Mesodermal cell (in vitro differentiated cells): ENCODE data around the gene TEFM.
"Not testable (repeated sequence)": the region's sequence is repeated elsewhere in the genome, so short reads cannot be mapped to it uniquely, and the experiment has no call there.

ENCODE experiments used
- H3K27ac ChIP-seq: 2 replicates; pipeline ENCODE4 v1.7.0; 2013; ENCODE audit warnings: mild to moderate bottlenecking, low read depth, low read length, moderate library complexity; ENCODE audit not compliant: severe bottlenecking
- H3K36me3 ChIP-seq: 2 replicates; pipeline ENCODE4 v1.7.1; 2013; ENCODE audit warnings: mild to moderate bottlenecking, low read length, moderate library complexity; ENCODE audit not compliant: control insufficient read depth, insufficient read depth
- H3K4me1 ChIP-seq: one replicate; pipeline ENCODE4 v1.7.1; 2013; ENCODE audit warnings: mild to moderate bottlenecking, low read length; ENCODE audit not compliant: insufficient read depth, control insufficient read depth, poor library complexity, severe bottlenecking
- H3K4me3 ChIP-seq: 2 replicates; pipeline ENCODE4 v1.7.0; 2013; ENCODE audit warnings: low read length, control low read depth, mild to moderate bottlenecking; ENCODE audit not compliant: insufficient read depth, poor library complexity, severe bottlenecking; ENCODE audit errors: extremely low read depth
- H3K9me3 ChIP-seq: 2 replicates; pipeline ENCODE4 v1.7.1; 2013; ENCODE audit warnings: mild to moderate bottlenecking, low read length, moderate library complexity; ENCODE audit not compliant: control insufficient read depth
- WGBS, 2 experiments: methylation state at CpG; one replicate each; pipeline ENCODE4 v1.1.5; 2013; ENCODE audit warnings: missing lambda C conversion rate in 2 of 2; ENCODE audit not compliant: insufficient coverage in 2 of 2; 5-methylcytosine and 5-hydroxymethylcytosine counted together

TEFM gene

DNA sequence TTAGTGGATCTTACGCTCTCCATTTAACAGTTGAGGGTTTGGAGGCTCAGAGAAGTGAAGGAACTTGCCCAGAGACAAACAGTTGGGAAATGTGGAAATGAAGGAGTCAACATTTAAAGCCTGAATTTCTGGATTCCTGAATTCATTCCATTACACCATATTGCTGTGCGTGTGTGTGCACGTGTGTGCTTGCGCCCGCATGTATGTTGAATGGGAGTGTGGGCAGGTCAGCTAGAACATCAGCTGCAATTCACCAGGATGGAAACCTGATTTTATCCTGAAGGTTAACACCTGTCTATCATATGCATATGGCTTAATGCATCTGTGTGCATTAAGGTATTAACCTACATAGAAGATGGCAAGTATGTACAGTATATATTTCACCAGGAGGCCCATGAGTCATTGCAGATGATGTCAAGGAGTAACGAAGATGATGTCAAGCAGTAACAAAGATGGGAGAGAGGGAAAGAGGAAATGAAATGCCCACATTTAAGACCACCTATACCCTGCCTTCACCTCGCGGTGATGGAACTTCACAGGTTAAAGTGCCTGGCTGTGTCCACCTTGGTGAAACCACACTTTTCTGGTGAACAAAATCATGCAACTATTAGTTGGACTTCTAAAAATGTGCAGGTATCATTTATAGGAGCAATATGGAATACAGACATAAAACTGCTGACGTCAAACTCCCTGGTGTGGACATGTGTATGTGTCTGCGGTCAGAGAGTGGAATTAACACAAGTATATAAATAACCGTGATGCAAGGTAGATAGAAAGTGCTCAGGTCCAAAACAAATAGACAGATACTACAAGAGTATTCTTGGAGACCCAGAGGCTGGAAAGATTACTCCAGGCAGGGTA, 14.9 kb upstream of the TEFM start:
- peaks cover 3% of the 10 kb centered on the region for H3K4me1 ChIP-seq
- H3K27ac ChIP-seq: no peak overlapping the region
- 91% methylated on average over 5 to 10 of the region's 11 CpGs for WGBS, 2 experiments
- H3K4me3 ChIP-seq: no peak overlapping the region
- no peaks in the 10 kb centered on the region for H3K9me3 ChIP-seq
- H3K36me3 ChIP-seq: no peaks in the 10 kb centered on the region

DNA sequence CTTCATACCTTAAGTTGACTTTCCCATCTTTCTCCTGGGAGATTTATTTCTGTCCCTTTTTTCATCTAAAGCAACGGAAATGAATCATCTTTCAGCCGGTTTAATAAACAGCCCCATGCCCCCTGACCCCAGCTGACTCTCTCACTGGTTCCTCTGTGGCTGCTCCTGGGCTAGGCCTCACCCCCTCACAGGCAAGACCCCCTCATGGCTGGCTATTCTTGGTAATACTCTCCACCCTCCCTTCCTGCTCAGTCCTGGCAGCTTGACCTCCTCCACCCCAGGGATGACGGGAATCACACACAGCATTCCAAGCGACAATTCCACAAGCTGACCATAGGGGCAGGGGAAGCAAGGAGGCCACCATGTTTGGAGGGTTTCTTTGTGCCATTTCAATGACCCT, 14.2 kb upstream of the TEFM start:
- 78 to 93% methylated on average over 2 to 3 of the region's 4 CpGs for WGBS, 2 experiments
- no peaks in the 10 kb centered on the region for H3K36me3 ChIP-seq
- H3K27ac ChIP-seq: no peak overlapping the region
- H3K4me1 ChIP-seq: peaks cover 3% of the 10 kb centered on the region
- no peak overlapping the region for H3K4me3 ChIP-seq
- H3K9me3 ChIP-seq: no peaks in the 10 kb centered on the region

DNA sequence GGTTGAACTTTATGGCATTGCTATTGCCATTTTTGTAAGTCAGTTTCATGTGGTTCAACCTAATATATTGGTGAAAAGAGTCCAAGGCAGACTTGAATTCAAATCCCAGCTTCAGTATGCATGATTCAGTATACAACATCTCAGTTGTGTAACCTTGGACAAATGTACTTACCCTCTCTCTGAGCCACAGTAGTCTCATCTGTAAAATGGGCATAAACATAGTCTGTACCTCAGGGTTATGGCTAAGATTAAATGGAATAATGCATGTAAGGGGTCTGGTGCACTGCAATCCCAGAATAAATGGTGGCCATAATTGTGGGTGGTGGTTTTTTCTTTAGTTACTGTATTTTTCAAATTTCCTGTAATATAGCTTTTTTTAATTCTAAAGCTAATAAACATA, 11.0 kb upstream of the TEFM start:
- H3K4me1 ChIP-seq: peaks cover 2% of the 10 kb centered on the region
- no peaks in the 10 kb centered on the region for H3K36me3 ChIP-seq
- no peaks in the 10 kb centered on the region for H3K9me3 ChIP-seq
- H3K27ac ChIP-seq: no peak overlapping the region
- H3K4me3 ChIP-seq: no peak overlapping the region

DNA sequence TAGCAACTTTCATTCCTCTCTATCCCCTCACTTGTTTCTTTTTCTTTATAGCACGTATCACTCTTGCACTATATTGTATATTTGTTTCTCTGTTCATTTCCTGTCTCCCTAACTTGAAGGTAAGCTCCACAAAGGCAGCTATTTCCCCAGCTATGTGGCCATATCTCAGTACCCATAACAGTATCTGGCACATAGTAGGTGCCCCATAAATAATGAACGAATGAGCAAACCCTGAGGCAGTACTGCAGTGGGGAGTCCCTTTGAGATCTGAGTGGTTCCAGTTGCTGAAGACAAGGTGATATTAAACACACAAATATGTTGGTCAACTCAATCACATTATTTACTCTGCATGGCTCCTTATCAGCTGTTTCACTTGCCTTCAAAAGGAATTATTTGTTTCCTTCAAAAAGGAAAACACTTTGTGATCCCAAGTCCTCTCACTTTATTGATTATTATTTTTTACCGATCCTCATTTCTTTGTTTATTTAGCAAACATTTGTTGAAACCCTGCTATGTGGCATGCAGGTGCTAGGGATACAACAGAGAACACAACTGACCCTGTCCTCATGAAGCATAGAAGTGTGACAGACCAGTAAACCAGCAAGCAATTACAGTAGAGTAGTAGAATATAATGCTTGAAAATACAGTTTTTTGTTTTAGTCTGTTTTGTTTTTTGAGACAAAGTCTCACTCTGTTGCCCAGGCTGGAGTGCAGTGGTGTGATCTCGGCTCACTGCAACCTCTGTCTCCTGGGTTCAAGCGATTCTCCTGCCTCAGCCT, 10.0 kb upstream of the TEFM start:
- Histone ChIP-seq H3K9me3 (no peaks in the 10 kb centered on the region), H3K27ac (no peak overlapping the region), H3K4me3 (no peak overlapping the region), H3K36me3 (no peaks in the 10 kb centered on the region), H3K4me1 (no peaks in the 10 kb centered on the region)
- 72 to 86% methylated on average over 1 to 3 of the region's 5 CpGs for WGBS, 2 experiments

DNA sequence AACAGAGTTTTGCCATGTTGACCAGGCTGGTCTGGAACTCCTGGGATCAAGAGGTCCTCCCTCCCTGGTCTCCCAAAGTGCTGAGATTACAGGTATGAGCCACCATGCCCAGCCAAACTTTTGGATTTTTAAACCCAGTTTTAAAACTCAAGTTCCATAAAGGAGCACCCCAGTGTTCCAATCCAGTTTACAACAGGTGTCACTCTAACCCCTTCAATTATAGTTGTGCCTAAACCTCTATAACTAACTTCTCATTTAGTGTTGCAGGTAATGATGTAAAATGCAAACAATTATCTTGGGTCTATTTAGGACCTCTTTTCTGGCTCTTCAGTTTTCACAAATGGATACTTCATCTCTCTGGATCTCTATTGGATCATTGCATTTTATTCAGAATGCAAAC, 7.9 kb upstream of the TEFM start:
- H3K36me3 ChIP-seq: no peaks in the 10 kb centered on the region
- no peaks in the 10 kb centered on the region for H3K9me3 ChIP-seq
- H3K27ac ChIP-seq: no peak overlapping the region
- H3K4me3 ChIP-seq: no peak overlapping the region
- H3K4me1 ChIP-seq: no peaks in the 10 kb centered on the region

DNA sequence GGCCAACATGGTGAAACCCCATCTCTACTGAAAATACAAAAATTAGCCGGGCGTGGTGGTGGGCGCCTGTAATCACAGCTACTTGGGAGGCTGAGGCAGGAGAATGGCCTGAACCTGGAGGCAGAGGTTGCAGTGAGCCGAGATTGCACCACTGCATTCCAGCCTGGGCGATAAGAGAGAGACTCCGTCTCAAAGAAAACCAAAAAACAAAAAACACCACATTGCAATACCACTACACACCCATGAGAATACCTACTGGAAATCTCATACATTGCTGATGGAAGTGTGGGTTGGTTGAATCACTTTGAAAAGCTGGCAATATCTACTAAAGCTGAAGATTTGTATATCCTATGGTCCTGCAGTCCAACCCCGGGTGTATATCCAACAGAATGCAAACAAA, 4.1 kb upstream of the TEFM start:
- WGBS, 2 experiments: 90 to 97% methylated on average over 3 to 4 of the region's 7 CpGs
- not testable (repeated sequence) for H3K27ac ChIP-seq, H3K36me3 ChIP-seq, H3K4me1 ChIP-seq, H3K9me3 ChIP-seq, H3K4me3 ChIP-seq

DNA sequence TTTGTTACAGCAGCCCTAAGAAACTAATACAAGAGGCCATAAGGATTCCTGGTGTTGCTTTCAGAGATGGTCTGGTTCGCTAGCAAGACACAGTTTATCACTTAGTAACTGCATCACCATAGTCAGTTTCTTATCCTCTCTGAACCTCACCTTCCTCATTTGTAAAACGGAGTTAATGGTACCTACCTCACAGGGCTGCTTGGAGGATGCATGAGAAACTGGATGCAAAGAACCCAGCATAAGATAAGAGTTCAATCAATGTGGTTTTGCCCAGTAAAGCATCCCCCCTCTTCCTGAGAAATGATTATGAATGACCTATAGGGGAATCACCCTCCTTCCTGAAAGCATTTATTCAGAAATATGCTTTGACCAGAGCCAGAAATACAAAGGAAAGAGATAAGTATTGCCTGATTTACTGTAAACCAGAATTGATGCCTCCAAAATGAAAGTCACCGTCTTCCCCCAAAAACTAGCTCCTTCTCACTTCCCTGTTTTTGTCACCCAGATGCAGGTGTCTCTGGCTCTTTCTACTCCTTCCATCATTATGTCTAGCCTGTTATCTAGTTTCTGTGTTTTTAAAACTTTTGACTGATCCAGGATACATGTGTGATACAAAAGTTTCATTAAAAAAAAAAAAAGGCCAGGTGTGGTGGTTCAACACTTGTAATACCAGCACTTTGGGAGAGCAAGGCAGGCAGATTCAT, 2.8 kb upstream of the TEFM start:
- no peak overlapping the region for H3K4me3 ChIP-seq
- no peak overlapping the region for H3K27ac ChIP-seq
- WGBS, 2 experiments: 100% methylated on average over 2 of the region's 3 CpGs
- H3K4me1 ChIP-seq: no peaks in the 10 kb centered on the region
- H3K9me3 ChIP-seq: no peaks in the 10 kb centered on the region
- peaks cover 4% of the 10 kb centered on the region for H3K36me3 ChIP-seq

DNA sequence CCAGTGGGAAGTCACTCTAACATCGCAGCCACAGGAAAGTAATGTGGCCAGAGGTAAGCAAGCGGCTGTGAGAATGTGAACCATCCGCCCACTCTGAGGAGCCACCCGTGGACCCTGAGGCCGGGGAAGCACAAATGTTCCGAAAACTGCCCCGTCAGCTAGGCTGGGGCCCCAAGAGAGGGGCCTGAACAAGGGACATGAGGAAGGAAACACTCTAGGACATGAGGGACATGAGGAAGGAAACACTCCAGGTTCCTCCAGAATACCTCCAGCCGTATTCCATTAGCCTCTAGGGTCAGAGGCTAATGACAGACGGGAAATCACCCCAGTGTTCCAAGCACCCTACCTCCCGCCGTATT, 317 bp downstream of the TEFM start:
- WGBS, 2 experiments: 1 to 2% methylated on average over 11 of the region's 11 CpGs
- Histone ChIP-seq H3K9me3 (no peaks in the 10 kb centered on the region), H3K4me3 (peak overlapping the region; percentile 80), H3K36me3 (peaks cover 30% of the 10 kb centered on the region), H3K27ac (peak overlapping the region; percentile 66), H3K4me1 (no peaks in the 10 kb centered on the region)

DNA sequence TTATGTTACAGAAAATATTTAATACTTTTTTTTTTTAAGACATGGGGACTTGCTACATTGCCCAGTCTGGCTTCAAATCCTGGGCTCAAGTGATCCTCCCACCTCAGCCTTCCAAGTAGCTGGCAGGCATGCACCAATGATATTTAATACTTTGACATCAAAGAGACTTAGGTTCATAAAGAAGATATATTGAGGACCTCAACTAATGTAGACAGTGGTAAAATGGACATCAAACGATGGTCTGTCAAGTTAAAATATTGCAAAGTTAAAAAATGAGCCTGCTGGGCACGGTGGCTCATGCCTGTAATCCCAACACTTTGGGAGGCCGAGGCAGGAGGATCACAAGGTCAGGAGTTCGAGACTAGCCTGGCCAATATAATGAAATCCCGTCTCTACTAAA, 8.7 kb downstream of the TEFM start:
- 81 to 93% methylated on average over 3 to 4 of the region's 5 CpGs for WGBS, 2 experiments
- Histone ChIP-seq H3K36me3 (peaks cover 66% of the 10 kb centered on the region), H3K4me3 (no peak overlapping the region), H3K4me1 (no peaks in the 10 kb centered on the region), H3K27ac (no peak overlapping the region), H3K9me3 (no peaks in the 10 kb centered on the region)

DNA sequence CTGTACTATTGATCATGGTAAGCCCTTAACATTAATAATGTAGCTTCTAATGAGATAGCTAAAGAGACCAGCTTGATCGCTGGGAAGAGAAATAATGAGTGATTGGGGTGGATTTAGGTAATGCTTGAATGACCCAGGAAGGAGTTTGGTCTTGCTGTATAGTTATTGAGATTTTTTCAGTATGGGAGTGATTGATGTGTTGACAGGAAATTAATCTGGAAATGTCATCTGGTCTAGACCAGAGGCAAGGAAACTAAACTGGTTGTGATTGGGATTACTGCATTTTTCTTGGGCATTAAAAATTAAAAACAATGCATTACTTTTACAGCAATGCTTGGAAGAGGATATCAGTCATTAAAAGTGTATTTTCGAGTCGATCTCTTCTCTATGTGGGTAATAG, 11.8 kb downstream of the TEFM start:
- H3K4me3 ChIP-seq: no peak overlapping the region
- H3K27ac ChIP-seq: no peak overlapping the region
- H3K4me1 ChIP-seq: no peaks in the 10 kb centered on the region
- H3K36me3 ChIP-seq: peaks cover 58% of the 10 kb centered on the region
- 88 to 96% methylated on average over 1 to 3 of the region's 3 CpGs for WGBS, 2 experiments
- no peaks in the 10 kb centered on the region for H3K9me3 ChIP-seq

DNA sequence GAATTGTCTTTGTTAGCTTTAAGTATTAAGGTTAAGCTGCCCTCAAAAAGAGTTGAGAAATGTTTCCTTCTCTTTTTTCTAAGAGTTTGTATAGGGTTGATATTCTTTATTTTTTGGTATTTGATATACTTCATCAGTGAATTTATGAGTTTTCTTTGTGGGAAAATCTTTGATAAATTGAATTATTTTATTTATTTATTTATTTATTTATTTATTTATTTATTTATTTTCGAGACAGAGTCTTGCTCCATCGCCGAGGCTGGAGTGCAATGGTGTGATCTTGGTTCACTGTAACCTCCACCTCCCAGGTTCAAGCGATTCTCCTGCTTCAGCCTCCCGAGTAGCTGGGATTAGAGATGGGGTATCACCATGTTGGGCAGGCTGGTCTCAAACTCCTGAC, 19.9 kb downstream of the TEFM start:
- H3K27ac ChIP-seq: no peak overlapping the region
- H3K9me3 ChIP-seq: no peaks in the 10 kb centered on the region
- H3K4me3 ChIP-seq: no peak overlapping the region
- WGBS, 2 experiments: 93 to 100% methylated on average over 3 of the region's 5 CpGs
- no peaks in the 10 kb centered on the region for H3K4me1 ChIP-seq
- H3K36me3 ChIP-seq: peaks cover 51% of the 10 kb centered on the region
